KMS-11 (cell line): ENCODE measurements around the gene COIL.

Source experiments
- H2AFZ ChIP-seq: fragments of 200-600 bp; sonication (generic); 2 replicates; pipeline ENCODE4 v1.6.1; 2016; ENCODE audit warnings: antibody characterized with exemption, mixed run types, low read depth
- H3K27ac ChIP-seq: fragments of 200-600 bp; sonication (generic); 2 replicates; pipeline ENCODE4 v1.6.1; 2016; ENCODE audit warnings: mild to moderate bottlenecking, mixed run types
- H3K27me3 ChIP-seq: fragments of 200-600 bp; sonication (generic); 2 replicates; pipeline ENCODE4 v1.6.1; 2017; ENCODE audit warnings: mild to moderate bottlenecking, low read depth, mixed run types, moderate library complexity; ENCODE audit not compliant: insufficient read depth
- H3K36me3 ChIP-seq: fragments of 200-600 bp; sonication (generic); 2 replicates; pipeline ENCODE4 v1.6.1; 2017; ENCODE audit warnings: mild to moderate bottlenecking, mixed run types; ENCODE audit not compliant: insufficient read depth
- H3K4me1 ChIP-seq: fragments of 200-600 bp; sonication (generic); 2 replicates; pipeline ENCODE4 v1.6.1; 2016; ENCODE audit warnings: mild to moderate bottlenecking, low read depth, mixed run types; ENCODE audit not compliant: poor library complexity, severe bottlenecking
- H3K4me2 ChIP-seq: fragments of 200-600 bp; sonication (generic); 2 replicates; pipeline ENCODE4 v1.7.0; 2016; ENCODE audit warnings: mild to moderate bottlenecking, mixed run types
- H3K4me3 ChIP-seq: fragments of 200-600 bp; sonication (generic); IDR thresholded peaks from 2 replicates; pipeline ENCODE4 v1.6.1; 2017; ENCODE audit warnings: low read depth, low read length, mixed read lengths; ENCODE audit not compliant: insufficient read depth
- H3K79me2 ChIP-seq: fragments of 200-600 bp; sonication (generic); 2 replicates; pipeline ENCODE4 v1.6.1; 2016; ENCODE audit warnings: low read depth, mixed run types; ENCODE audit not compliant: insufficient read depth
- H3K9ac ChIP-seq: fragments of 200-600 bp; sonication (generic); 2 replicates; pipeline ENCODE4 v1.6.1; 2016; ENCODE audit warnings: mild to moderate bottlenecking, mixed run types
- H4K20me1 ChIP-seq: fragments of 200-600 bp; sonication (generic); 2 replicates; pipeline ENCODE4 v1.6.1; 2016; ENCODE audit warnings: mild to moderate bottlenecking, mixed run types; ENCODE audit not compliant: insufficient read depth
- CTCF ChIP-seq: fragments of 200-600 bp; sonication (generic); conservative IDR thresholded peaks from 2 replicates; pipeline ENCODE4 v1.6.1; 2017; ENCODE audit warnings: low read depth, mild to moderate bottlenecking, antibody characterized with exemption, low read length, moderate library complexity, mixed read lengths

COIL gene

GRCh38 chr17:56918916-56919315, 41.9 kb downstream of the COIL start:
- no peaks in the 10 kb centered on the region for H4K20me1 ChIP-seq
- H3K27me3 ChIP-seq = no peaks in the 10 kb centered on the region
- no peak overlapping the region for H3K9ac ChIP-seq
- H3K4me2 ChIP-seq = no peak overlapping the region
- peaks cover 7% of the 10 kb centered on the region; the same call in 1 of the 2 replicates for H3K79me2 ChIP-seq
- H2AFZ ChIP-seq = no peak overlapping the region
- TF ChIP-seq CTCF = no peak
- H3K4me3 ChIP-seq = no peak overlapping the region
- H3K4me1 ChIP-seq = peaks cover 10% of the 10 kb centered on the region
- no peaks in the 10 kb centered on the region for H3K36me3 ChIP-seq
- no peak overlapping the region for H3K27ac ChIP-seq

DNA sequence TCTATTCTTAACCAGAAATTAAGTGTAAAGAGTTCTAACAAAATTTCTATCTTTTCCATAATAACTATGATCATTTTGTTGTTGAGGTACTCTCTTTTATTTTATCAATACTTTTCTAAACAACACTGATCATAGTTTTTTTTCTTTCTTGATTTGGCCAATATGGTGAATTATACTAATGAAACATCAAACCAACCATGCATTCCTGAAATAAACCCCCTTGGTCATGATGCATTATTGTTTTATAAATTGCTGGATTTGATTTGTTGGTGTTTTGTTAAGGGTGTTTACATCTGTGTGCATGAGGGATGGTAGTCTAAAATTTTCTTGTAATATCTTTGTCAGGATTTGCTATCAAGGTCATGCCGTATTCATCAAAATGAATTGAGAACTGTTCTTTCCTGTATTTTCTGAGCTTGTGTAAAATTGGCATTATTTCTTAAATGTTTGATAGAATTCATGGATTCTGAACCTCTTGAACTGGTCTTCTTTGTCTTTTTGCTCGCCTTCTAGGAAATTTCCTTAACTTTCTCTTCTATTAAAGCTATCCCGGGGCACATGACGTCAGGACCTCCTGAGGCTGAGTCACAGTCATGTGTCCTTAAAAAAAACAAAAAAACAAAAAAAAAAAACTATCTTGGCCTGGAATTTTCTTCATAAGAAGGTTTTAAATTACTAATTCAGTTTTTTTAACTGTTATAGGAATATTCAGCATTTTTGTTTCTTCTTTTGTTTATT, 43.1 kb downstream of the COIL start:
- Histone ChIP-seq H3K36me3 (no peaks in the 10 kb centered on the region), H2AFZ (no peak overlapping the region), H3K79me2 (peaks cover 18% of the 10 kb centered on the region), H3K9ac (no peak overlapping the region), H3K27me3 (no peaks in the 10 kb centered on the region), H4K20me1 (no peaks in the 10 kb centered on the region), H3K27ac (no peak overlapping the region), H3K4me1 (peaks cover 10% of the 10 kb centered on the region), H3K4me2 (no peak overlapping the region), H3K4me3 (no peak overlapping the region)
- TF ChIP-seq CTCF = no peak

GRCh38 chr17:56914581-56915273, 46.1 kb downstream of the COIL start:
- peak overlapping the region; percentile 87 for H2AFZ ChIP-seq
- H3K27ac ChIP-seq = peak overlapping the region; percentile 46
- H3K79me2 ChIP-seq = peaks cover 48% of the 10 kb centered on the region
- no peaks in the 10 kb centered on the region; the same call in 1 of the 2 replicates for H4K20me1 ChIP-seq
- peaks cover 34% of the 10 kb centered on the region for H3K4me1 ChIP-seq
- no peak for TF ChIP-seq CTCF
- H3K27me3 ChIP-seq = no peaks in the 10 kb centered on the region
- H3K9ac ChIP-seq = peak overlapping the region; percentile 82; the same call in 1 of the 2 replicates
- H3K4me2 ChIP-seq = peak overlapping the region; percentile 98
- H3K36me3 ChIP-seq = no peaks in the 10 kb centered on the region
- H3K4me3 ChIP-seq = no peak overlapping the region

DNA sequence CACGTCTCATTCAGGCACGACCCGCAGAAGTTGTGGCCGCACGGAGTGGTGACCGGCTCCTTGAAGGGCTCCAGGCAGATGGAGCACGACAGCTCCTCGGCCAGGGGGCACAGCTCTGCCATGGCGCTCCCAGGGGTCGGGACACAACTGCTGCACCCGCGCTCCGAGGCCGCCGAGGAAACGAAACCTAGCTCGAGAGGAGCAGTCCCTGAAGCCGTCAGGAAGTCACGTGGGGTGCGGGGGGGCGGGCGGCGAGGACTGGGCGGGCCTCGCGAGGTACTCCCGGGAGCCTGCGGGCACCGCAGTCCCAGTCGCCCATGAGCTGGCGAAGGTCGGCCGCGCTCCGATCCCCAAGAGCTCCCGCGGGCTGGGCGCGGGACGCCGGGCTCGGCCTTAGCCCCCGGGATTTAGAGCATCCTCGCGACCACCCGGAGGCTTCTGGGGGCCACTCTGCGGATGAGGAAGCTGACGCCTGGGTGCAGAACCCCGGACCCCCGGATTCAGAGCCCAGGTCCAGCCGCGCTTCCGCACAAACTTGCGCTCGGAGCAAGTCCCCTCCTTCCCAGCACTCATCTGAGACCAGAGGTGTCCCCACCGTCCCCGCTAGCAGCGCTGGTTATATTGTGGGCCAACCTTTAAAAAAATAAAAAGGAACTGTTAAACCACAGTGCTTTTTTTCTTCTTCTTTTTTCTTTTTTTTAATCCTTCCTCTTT, 46.8 kb downstream of the COIL start, which contains the start of gene TRIM25:
Gene TRIM25 (minus strand): TSS at position 183 of the 714 bp plus-strand sequence. CDS start 61 bp downstream, at position 122.
- H3K36me3 ChIP-seq = no peaks in the 10 kb centered on the region
- H3K27ac ChIP-seq = peak within 1 kb of the TSS; percentile 66
- H3K4me1 ChIP-seq = peaks cover 36% of the 10 kb centered on the region
- no peak within 1 kb of the TSS for H3K4me3 ChIP-seq
- peaks cover 55% of the 10 kb centered on the region for H3K79me2 ChIP-seq
- H4K20me1 ChIP-seq = no peaks in the 10 kb centered on the region; the same call in 1 of the 2 replicates
- no peak for TF ChIP-seq CTCF
- peak within 1 kb of the TSS; percentile 98 for H3K4me2 ChIP-seq
- no peaks in the 10 kb centered on the region for H3K27me3 ChIP-seq
- peak within 1 kb of the TSS; percentile 87 for H2AFZ ChIP-seq
- H3K9ac ChIP-seq = peak within 1 kb of the TSS; percentile 82
